SU-DHL-6 (cell line): ENCODE measurements around the gene GIPC2.

ENCODE experiments used
- EZH2phosphoT487 ChIP-seq: fragments of 200-600 bp; sonication (generic), shearing (Covaris generic); conservative IDR thresholded peaks from 2 replicates; pipeline ENCODE4 v1.6.1; 2018; ENCODE audit warnings: mild to moderate bottlenecking, antibody characterized with exemption, low read length, moderate library complexity, mixed read lengths
- TF ChIP-seq, protein P1 (sequence below): fragments of 200-600 bp; sonication (generic); IDR thresholded peaks from one replicate; pipeline ENCODE4 v1.5.1; 2017; ENCODE audit warnings: antibody characterized with exemption, mild to moderate bottlenecking, low read length, moderate library complexity; ENCODE audit not compliant: insufficient read depth, poor library complexity, severe bottlenecking

DNA sequence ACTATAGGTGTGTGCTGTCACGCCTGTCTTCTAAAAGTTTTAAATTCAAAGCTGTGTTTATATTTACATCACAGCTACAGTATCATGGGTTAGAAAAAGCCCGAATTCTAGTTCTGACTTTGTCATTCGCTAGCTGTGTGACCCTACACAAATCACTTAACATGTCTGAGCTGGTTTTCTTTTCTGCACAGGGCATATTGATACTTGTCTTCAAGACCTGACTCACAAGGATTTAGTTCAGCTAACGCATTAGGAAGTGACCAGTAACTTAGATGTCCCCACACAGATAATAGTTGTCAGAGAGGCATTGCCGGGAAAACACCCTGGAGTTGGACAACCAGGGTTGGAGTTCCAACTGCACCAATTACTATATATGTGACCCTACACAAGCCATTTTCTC lies 25.9 kb downstream of the GIPC2 start:
- TF ChIP-seq, protein P1, sequence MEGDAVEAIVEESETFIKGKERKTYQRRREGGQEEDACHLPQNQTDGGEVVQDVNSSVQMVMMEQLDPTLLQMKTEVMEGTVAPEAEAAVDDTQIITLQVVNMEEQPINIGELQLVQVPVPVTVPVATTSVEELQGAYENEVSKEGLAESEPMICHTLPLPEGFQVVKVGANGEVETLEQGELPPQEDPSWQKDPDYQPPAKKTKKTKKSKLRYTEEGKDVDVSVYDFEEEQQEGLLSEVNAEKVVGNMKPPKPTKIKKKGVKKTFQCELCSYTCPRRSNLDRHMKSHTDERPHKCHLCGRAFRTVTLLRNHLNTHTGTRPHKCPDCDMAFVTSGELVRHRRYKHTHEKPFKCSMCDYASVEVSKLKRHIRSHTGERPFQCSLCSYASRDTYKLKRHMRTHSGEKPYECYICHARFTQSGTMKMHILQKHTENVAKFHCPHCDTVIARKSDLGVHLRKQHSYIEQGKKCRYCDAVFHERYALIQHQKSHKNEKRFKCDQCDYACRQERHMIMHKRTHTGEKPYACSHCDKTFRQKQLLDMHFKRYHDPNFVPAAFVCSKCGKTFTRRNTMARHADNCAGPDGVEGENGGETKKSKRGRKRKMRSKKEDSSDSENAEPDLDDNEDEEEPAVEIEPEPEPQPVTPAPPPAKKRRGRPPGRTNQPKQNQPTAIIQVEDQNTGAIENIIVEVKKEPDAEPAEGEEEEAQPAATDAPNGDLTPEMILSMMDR = no peak
- TF ChIP-seq EZH2phosphoT487 = no peak
